Fibroblast of peridontal ligament (primary cell): ENCODE data around the gene DALRD3.

ENCODE experiments used
- DNase-seq: peaks from one replicate; pipeline ENCODE4 v3.0.0-alpha.2; 2010; ENCODE audit errors: extremely low read depth

Gene DALRD3

DNA sequence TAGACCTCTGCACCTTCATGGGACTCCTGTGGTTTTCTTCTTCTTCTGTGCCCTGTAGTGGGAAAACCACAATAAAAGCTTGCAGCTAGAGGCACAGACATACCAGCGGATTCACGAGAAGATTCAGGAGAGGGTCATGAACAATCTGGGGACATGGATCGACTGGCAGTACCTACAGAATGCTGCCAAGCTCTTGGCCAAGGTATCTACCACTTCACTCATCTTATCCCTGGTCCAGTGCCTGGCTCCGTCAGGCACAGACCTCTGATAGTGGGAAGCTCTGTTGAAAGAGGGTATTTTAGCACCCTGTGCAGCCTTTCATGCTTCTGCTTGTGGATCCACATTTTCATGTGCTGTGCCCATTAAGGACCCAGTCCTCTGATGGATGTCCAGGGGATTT lies 38.1 kb downstream of the DALRD3 start:
- DNase-seq = no peak

DNA sequence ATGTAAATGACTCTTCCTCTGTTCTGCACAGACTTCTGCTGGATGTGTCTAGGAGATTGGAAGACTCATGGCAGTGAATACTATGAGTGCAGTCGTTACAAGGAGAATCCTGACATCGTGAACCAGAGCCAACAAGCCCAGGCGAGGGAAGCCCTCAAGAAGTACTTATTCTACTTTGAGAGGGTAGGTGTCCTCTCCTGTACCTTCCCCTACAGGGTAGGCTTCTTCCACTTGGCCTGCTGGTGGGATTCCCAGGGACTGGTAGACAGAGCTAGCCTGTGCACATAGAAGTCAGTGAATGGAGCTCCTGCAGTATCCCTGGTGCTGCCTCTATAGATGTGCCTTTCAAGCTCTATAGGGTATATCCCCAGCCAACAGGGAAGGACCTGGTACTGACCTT lies 38.9 kb downstream of the DALRD3 start:
- DNase-seq = no peak

DNA sequence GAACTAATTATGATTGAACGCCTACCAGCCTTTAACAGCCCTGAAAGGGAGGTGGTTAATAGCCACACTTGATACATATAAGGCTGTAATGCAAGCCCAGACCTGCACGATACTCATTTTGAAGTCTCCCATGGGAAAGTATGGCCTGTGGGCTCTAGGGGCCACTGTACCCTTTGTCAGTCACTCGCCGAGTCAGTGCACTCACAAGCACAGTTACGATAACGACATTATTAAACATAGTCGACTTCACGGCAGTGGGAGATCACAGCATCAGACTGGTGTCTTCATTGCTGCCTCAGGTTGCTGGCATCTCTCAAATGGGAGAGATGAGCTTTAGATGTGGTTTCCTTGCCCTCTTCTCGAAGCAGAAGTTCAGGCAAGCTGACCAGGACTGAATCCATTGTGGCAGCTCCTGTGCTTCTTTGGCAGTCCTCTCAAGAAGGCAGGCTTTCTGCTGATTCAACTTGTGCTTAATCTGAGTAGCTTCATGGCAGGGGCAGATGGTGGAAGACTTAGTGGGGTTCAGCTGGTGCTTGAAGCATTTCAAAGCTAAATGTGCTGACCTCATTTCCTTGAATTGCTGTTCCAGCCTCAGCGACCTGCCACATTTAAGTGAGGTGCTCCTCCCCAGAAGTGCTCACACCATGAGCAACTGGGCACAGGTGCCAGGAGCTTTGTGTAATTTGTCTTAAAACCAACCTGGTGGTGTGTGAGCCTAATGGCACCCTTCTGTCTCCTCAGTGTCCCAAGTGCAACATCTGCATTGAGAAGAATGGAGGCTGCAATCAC lies 44.1 kb downstream of the DALRD3 start:
- DNase-seq = no peak

DNA sequence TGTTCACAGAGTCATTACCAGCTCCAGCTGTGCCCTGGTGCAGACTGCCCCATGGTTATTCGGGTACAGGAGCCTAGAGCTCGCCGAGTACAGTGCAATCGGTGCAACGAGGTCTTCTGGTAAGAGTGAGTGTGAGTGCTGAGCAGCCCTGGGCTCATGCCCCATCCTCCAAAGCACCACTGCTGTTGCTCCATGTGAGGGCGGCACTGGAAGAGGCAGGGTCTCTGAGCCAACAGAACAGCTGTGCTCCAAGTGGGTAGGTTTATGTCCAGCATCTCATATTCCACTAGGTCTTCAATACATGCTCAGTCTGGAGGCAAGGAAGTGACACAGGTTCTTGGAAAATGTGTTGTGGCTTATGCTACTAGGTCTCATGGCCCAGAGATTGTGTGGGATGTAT lies 47.8 kb downstream of the DALRD3 start:
- DNase-seq = no peak

- DNase-seq = peak; percentile 62
Measured at GRCh38 chr3:48966876-48967361, 51.5 kb downstream of the DALRD3 start.

DNA sequence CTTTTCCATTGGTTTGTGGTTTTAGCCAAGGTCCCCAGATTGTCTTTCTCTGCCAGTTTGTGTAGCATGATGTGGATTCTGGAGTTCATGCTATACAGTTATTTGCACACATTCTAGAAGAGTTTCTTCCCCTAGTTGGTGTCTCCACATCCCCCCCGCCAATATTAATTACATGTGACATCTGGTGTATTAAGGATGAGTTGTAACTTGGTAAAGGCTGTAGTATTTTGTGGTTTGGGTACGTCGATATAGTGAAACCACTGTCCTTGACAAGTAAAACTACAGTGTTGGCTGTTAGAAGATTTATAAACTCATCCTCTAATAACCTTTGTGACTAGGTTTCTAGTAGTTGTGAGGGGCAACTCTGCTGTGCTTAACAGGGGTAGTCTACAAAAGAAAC lies 52.0 kb downstream of the DALRD3 start:
- peak; percentile 34 for DNase-seq
